ENCODE data around the gene CDH10.

The CDH10 gene

DNA sequence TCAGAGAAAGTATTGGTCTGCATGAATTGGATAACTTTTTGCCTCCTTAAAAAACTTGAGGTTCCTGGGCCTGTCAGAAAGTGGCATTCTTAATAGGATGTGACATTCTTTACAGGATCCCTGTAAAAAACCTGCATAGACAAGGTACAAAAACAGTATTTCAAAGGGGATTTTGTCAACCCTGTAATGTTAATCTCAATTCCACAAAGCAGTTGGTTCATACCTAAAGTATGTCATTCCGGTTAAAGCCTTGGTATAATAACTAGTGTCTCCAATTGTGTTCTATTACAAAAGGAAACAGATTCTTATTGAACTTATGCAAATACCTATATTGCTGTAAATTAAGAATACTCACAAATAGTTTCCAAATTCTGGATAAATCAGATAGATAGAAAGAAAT lies 169.7 kb downstream of the CDH10 start:
- no peak for FAIRE-seq

DNA sequence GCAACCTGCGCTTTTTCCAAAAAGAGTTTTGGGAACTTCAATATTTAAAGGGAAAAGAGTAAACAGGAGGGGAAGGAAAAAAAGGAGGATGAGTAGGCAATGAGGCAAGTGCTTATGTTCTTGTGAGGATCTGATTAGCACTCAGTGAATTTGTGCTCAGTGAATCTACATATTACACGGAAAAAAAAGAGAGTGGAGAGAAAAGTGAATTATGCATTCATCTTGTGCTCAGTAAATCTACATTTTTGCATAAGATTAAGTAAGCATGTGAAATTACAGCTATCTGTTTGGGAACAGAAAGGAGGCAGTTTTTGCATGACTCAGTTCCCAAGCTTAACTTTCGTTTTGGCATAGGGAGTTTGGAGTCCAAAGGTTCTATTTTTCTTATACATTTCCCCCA lies 170.1 kb downstream of the CDH10 start:
- no peak for FAIRE-seq

DNA sequence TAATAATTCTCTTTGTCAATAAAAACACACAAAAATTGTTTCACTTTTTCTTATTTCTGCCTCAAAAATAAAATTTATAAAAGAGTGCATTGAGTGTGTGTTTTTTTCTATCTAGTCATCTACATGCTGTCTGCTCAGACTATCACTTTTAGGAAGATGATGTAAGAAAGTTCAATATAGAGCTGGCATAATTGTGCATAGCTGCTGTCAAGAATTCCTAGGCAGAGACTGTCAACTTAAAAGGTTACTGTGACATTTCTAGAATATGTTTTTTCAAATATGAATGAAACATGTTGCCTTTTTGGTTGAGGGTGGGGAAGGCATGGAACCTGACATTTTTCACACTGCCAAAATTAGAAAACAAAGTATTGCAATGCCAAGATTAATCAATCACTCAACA lies 172.3 kb downstream of the CDH10 start:
- no peak for FAIRE-seq

DNA sequence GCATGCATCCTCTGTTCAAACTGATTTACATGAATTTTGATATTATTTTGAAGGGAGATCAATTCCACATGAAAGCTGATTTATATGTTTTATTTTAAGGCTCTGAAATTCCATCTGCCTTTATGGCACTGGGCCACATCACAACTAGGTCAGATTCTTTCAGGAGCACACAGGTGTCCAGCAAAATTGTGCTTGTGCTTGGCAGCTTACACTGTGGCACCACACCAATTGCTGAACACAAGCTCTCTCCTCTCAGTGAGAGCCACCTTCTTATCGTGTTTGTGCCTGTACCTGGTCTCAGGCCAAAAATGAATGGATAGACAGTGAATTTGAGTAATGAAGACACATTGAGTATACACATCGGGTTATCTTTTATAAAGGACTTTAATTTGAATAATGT lies 200.4 kb downstream of the CDH10 start:
- no peak for FAIRE-seq

DNA sequence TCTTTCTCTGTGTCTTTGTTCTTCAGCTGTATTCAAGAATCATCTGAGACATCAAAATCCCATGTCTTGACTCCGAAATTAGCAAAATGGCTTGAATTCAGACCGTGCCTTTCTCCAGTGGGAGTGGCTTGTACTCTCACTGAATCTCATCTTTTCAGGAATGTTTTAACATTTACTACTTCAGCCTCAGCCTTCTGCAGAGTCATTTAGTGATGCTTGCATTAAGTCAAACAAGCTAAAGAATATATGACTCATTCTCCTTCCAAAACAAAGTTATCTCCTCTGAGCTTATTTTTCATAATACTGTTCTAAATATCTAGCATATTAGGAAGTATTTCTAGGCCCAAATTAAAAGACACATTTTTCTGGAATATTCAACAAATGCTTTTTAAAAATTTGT lies 205.3 kb downstream of the CDH10 start:
- FAIRE-seq: no peak

Measured in G401.6 (cell line).